K562 (cell line): ENCODE results near the gene CD72. TPM values are rescaled to one million over a fixed set of nuclear protein-coding genes. Genes with fewer than 3 reads are reported as not detected.
"Not testable (repeated sequence)": the region's sequence is repeated elsewhere in the genome, so short reads cannot be mapped to it uniquely, and the experiment has no call there.

ENCODE experiments used
- ATAC-seq: fragments of 200-7000 bp; cut with Tn5 transposase; 3 replicates; pipeline ENCODE4 v1.9.1; 2020; ENCODE audit warnings: moderate library complexity
- BruUV-seq: library from RNA; stranded (reverse); fragments of 400-500 nt; replicated peaks from 2 replicates; lab custom pipeline; 2021; lab: Mats Ljungman, UMichigan
- CTCF ChIA-PET: fragments of 300-600 bp; formaldehyde crosslinking; extraction: SDS; loops from one replicate; lab custom pipeline; 2021; ENCODE audit warnings: low intra/inter-chr PET ratio; lab: Yijun Ruan, JAX
- POLR2A ChIA-PET: fragments of 300-600, 350-650 bp; sonication (Branson Sonifier 250); formaldehyde crosslinking; extraction: SDS; loops from one replicate; lab custom pipeline; 2021; ENCODE audit warnings: antibody characterized with exemption, inconsistent platforms; lab: Yijun Ruan, JAX
- DNase-seq, 4 experiments: peaks; one replicate each; pipeline versions ENCODE4 v3.0.0 to v3.0.0-alpha.2; 2011 to 2018; ENCODE audit warnings: low spot score in 3 of 4, mixed read lengths in 3 of 4; ENCODE audit errors: extremely low read depth in 1 of 4
- FAIRE-seq: peaks from 2 replicates; lab custom pipeline; 2011; peaks lifted over from hg19 to GRCh38; lab: Jason Lieb, UNC
- H2AFZ ChIP-seq: 2 replicates; pipeline ENCODE4 v1.6.0; 2011; ENCODE audit warnings: low read depth, low read length, control low read depth, inconsistent platforms
- H3K27ac ChIP-seq: fragments of 200-600 bp; 3 replicates; pipeline ENCODE4 v1.8.0; 2011; ENCODE audit warnings: low read depth, mild to moderate bottlenecking, control low read depth, inconsistent platforms, low read length, moderate library complexity, mixed read lengths; ENCODE audit errors: extremely low read depth
- H3K27me3 ChIP-seq, 2 experiments: fragments of 300-600 bp in 1 of 2; 2 replicates in 1 of 2; 3 replicates in 1 of 2; pipeline versions ENCODE4 v1.6.0 to v1.8.0; 2011; ENCODE audit warnings: inconsistent platforms in 2 of 2, low read length in 2 of 2, mild to moderate bottlenecking in 1 of 2, mixed read lengths in 1 of 2, moderate library complexity in 1 of 2; ENCODE audit not compliant: control insufficient read depth in 2 of 2, insufficient read depth in 2 of 2
- H3K36me3 ChIP-seq: fragments of 300-600 bp; 3 replicates; pipeline ENCODE4 v1.8.0; 2011; ENCODE audit warnings: mild to moderate bottlenecking, low read length, inconsistent platforms; ENCODE audit not compliant: control insufficient read depth, insufficient read depth
- H3K4me1 ChIP-seq, 2 experiments: fragments of 200-600 bp in 1 of 2; replicated peaks in 1 of 2; 2 replicates in 1 of 2; 3 replicates in 1 of 2; pipeline versions ENCODE4 v1.5.1 to v1.8.0; 2011; ENCODE audit warnings: inconsistent platforms in 2 of 2, low read length in 2 of 2, mild to moderate bottlenecking in 1 of 2, mixed read lengths in 1 of 2, moderate library complexity in 1 of 2; ENCODE audit not compliant: control insufficient read depth in 2 of 2, insufficient read depth in 2 of 2
- H3K4me2 ChIP-seq: 2 replicates; pipeline ENCODE4 v1.6.1; 2011; ENCODE audit warnings: low read length, control low read depth, inconsistent platforms, mixed read lengths; ENCODE audit not compliant: insufficient read depth
- H3K4me3 ChIP-seq: fragments of 200-600 bp; sonication (generic), shearing (Covaris generic); 2 replicates; pipeline ENCODE4 v1.5.1; 2016; ENCODE audit warnings: control low read depth, inconsistent platforms
- H3K79me2 ChIP-seq: fragments of 200-600 bp; 3 replicates; pipeline ENCODE4 v1.8.0; 2011; ENCODE audit warnings: low read length, inconsistent platforms; ENCODE audit not compliant: control insufficient read depth, insufficient read depth
- H3K9ac ChIP-seq, 2 experiments: 2 replicates each; pipeline versions ENCODE4 v1.6.0 to v1.6.1; 2011; ENCODE audit warnings: low read depth in 2 of 2, low read length in 2 of 2, control low read depth in 1 of 2, inconsistent platforms in 1 of 2, mild to moderate bottlenecking in 1 of 2, mixed read lengths in 1 of 2; ENCODE audit not compliant: insufficient read depth in 1 of 2
- H3K9me1 ChIP-seq: one replicate; pipeline ENCODE4 v1.6.0; 2011; ENCODE audit warnings: inconsistent platforms, mild to moderate bottlenecking, low read length, moderate library complexity; ENCODE audit not compliant: control insufficient read depth, insufficient read depth
- H3K9me3 ChIP-seq: replicated peaks from 2 replicates; pipeline ENCODE4 v1.5.1; 2011; ENCODE audit warnings: low read depth, low read length, inconsistent platforms; ENCODE audit not compliant: control insufficient read depth, insufficient read depth
- H4K20me1 ChIP-seq: replicated peaks from 2 replicates; pipeline ENCODE4 v1.6.1; 2011; ENCODE audit warnings: low read length, inconsistent platforms, mixed read lengths; ENCODE audit not compliant: control insufficient read depth, insufficient read depth
- WGBS: fragments of 100-300 bp; shearing (Covaris generic); methylation state at CpG from one replicate; pipeline ENCODE4 v1.1.6; 2016; ENCODE audit warnings: low coverage, mixed read lengths; ENCODE audit not compliant: insufficient coverage; ENCODE audit errors: missing lambda C conversion rate; 5-methylcytosine and 5-hydroxymethylcytosine counted together
- in situ Hi-C: fragments of 300-500 bp; cut with MboI; formaldehyde crosslinking; loops from 4 replicates; pipeline ENCODE4 v1.15.0; 2018; ENCODE audit warnings: inconsistent platforms, mixed read lengths
- intact Hi-C: fragments of 100-400 bp; cut with micrococcal nuclease; formaldehyde crosslinking; loops from 2 replicates; pipeline ENCODE4 v1.14.2; 2022
- polyA plus RNA-seq, 8 experiments: library from polyadenylated mRNA; depleted of rRNA in 4 of 8; stranded (reverse) in 5 of 8; unstranded in 3 of 8; fragments of >200 nt; fragmentation: Nextera tagmentation in 2 of 8; fragmentation: Illumina TruSeq in 1 of 8; extraction: Ambion mirVana in 2 of 8; extraction: Trizol in 1 of 8; gene quantifications; 2 replicates each; pipeline versions ENCODE4 v1.2.1 to v1.2.3, GENCODE V29; 2011 to 2014; ENCODE audit warnings: inconsistent platforms in 1 of 8, missing spikeins in 1 of 8
- total RNA-seq, 7 experiments: library from RNA; depleted of rRNA in 6 of 7; stranded (reverse); fragments of >200 nt in 6 of 7; fragmentation: Illumina TruSeq in 2 of 7; extraction: Trizol in 2 of 7; gene quantifications; 2 replicates each; pipeline versions ENCODE4 v1.2.1 to v1.2.3, GENCODE V29; 2011 to 2021; ENCODE audit warnings: low replicate concordance in 1 of 7
- TF ChIP-seq, protein P1 (sequence below): fragments of 250-450 bp; sonication (Bioruptor Pico); IDR thresholded peaks from 2 replicates; pipeline ENCODE4 v1.5.1; 2021; ENCODE audit warnings: mild to moderate bottlenecking

The CD72 gene
- total and polyA plus RNA-seq, 9 of the 15 experiments (the other 6 are each of a cell fraction or from before 2014, with no cell fraction given) = 0.11 to 0.78 (median 0.27) TPM; not detected in 1

DNA sequence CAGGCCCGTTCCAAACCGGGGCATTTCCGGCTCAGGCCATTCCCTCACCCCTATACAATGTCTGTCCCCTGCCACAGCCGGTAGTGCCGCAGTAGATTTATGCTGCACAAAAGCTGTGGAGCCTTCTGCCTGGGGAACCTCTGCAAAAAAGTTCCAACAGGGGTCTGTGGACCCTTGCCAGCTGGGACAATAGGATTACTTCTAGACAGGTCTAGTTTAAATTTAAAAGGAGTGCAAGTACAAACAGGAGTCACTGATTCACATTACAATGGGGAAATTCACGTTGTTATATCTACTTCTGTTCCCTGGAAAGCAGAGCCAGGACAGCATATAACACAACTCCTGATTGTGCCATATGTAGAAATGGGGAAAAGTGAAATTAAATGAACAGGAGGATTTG is 34.7 kb downstream of the CD72 start:
- 7% methylated on average over 5 of the region's 6 CpGs for WGBS
- H3K27ac ChIP-seq, ATAC-seq, H3K27me3 ChIP-seq, CTCF ChIA-PET, H4K20me1 ChIP-seq, H3K9me3 ChIP-seq, FAIRE-seq, POLR2A ChIA-PET, BruUV-seq, intact Hi-C loops, H3K36me3 ChIP-seq, in situ Hi-C loops, H3K4me2 ChIP-seq, H3K79me2 ChIP-seq, H2AFZ ChIP-seq, H3K9ac ChIP-seq, DNase-seq, H3K4me1 ChIP-seq, H3K4me3 ChIP-seq, H3K9me1 ChIP-seq: not testable (repeated sequence)

DNA sequence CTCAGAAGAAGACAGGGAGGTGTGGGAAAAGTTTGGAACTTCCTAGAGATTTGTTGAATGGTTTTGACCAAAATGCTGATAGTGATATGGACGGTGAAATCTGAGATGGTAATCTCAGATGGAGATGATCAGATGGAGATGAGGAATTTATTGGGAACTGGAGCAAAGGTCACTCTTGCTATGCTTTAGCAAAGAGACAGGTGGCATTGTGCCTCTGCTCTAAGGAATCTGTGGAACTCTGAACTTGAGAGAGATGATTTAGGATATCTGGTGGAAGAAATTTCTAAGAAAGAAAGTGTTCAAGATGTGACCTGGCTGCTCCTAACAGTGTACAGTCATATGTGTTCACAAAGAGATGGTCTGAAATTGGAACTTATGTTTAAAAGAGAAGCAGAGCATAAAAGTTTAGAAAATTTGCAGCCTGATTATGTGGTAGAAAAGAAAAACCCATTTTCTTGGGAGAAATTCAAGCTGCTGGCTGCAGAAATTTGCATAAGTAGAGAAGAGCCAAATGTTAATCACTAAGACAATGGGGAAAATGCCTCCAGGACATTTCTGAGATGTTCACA is 38.5 kb downstream of the CD72 start:
- 0% methylated on average over 1 of the region's 1 CpG for WGBS
- H3K4me1 ChIP-seq, H3K79me2 ChIP-seq, POLR2A ChIA-PET, H3K36me3 ChIP-seq, DNase-seq, H4K20me1 ChIP-seq, H3K9me3 ChIP-seq, H3K27me3 ChIP-seq, FAIRE-seq, CTCF ChIA-PET, H3K4me2 ChIP-seq, BruUV-seq, H3K9me1 ChIP-seq, H3K27ac ChIP-seq, intact Hi-C loops, ATAC-seq, H3K4me3 ChIP-seq, in situ Hi-C loops, H2AFZ ChIP-seq, H3K9ac ChIP-seq: not testable (repeated sequence)
- TF ChIP-seq, protein P1, sequence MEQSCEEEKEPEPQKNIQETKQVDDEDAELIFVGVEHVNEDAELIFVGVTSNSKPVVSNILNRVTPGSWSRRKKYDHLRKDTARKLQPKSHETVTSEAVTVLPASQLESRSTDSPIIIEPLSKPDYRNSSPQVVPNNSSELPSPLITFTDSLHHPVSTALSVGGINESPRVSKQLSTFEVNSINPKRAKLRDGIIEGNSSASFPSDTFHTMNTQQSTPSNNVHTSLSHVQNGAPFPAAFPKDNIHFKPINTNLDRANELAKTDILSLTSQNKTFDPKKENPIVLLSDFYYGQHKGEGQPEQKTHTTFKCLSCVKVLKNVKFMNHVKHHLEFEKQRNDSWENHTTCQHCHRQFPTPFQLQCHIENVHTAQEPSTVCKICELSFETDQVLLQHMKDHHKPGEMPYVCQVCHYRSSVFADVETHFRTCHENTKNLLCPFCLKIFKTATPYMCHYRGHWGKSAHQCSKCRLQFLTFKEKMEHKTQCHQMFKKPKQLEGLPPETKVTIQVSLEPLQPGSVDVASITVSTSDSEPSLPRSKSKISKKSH = peak; percentile 35; the same call in 1 of the 2 replicates
